ENCODE data around the gene SOCS1. TPM values are rescaled to one million over a fixed set of nuclear protein-coding genes. Genes with fewer than 3 reads are reported as not detected.

SOCS1 gene
- total and polyA plus RNA-seq, 2 donors (not counting 1 experiment from before 2014, with no cell fraction given): 29.7 to 107 TPM

GRCh38 chr16:11262915-11263314 is 6.9 kb upstream of the SOCS1 start:
- CTCF ChIA-PET: interaction anchor here (1.7 kb wide), 1 partner anchor 35 kb away, joined by 6 read pairs; no protein-coding TSS in a partner anchor
- intact Hi-C loops (cut with micrococcal nuclease): no loop called here
- Mint-ChIP-seq H3K27me3 (no peaks in the 10 kb centered on the region), H3K9me3 (ENCODE audit: insufficient read depth) (no peaks in the 10 kb centered on the region), H3K4me3 (no peak overlapping the region), H3K27ac (no peak overlapping the region), H3K4me1 (peaks cover 30% of the 10 kb centered on the region)
- no peak for DNase-seq
- Histone ChIP-seq H3K4me3 (ENCODE audit: control extremely low read depth in 1 of 5, extremely low read depth in 1 of 5, insufficient read depth in 1 of 5, low read depth in 2 of 5, low read length in 4 of 5) (no peak overlapping the region), H3K4me2 (replicated peaks; ENCODE audit: low read depth, low read length, poor library complexity, severe bottlenecking) (no peak overlapping the region), H3K27me3 (replicated peaks in 1 of 4; ENCODE audit: control extremely low read depth in 1 of 4, control insufficient read depth in 3 of 4, insufficient read depth in 4 of 4, low read length in 3 of 4) (no peaks in the 10 kb centered on the region), H3K27ac (ENCODE audit: low read length in 2 of 2) (no peak overlapping the region), H4K20me1 (ENCODE audit: control insufficient read depth, insufficient read depth, low read length, poor library complexity, severe bottlenecking) (no peaks in the 10 kb centered on the region), H2AFZ (ENCODE audit: insufficient read depth, low read depth, low read length, poor library complexity, severe bottlenecking) (no peak overlapping the region), H3K79me2 (ENCODE audit: control insufficient read depth, insufficient read depth, low read length) (no peaks in the 10 kb centered on the region), H3K4me1 (ENCODE audit: control insufficient read depth in 2 of 2, insufficient read depth in 2 of 2, low read length in 2 of 2) (peaks cover 25 to 30% of the 10 kb centered on the region in 2 donors), H3K9ac (ENCODE audit: low read length) (no peak overlapping the region), H3K9me3 (ENCODE audit: control extremely low read depth in 1 of 3, control insufficient read depth in 2 of 3, insufficient read depth in 1 of 3, low read length in 2 of 3) (no peaks in the 10 kb centered on the region), H3K36me3 (replicated peaks in 1 of 2; ENCODE audit: control extremely low read depth in 1 of 2, control insufficient read depth in 1 of 2, extremely low read depth in 1 of 2, insufficient read depth in 2 of 2, low read length in 1 of 2) (no peaks in the 10 kb centered on the region)
- POLR2A ChIA-PET: interaction anchor here (1.0 to 1.2 kb wide), 2 partner anchors 7 to 34 kb away, joined by 3 read pairs; no protein-coding TSS in a partner anchor
- 89% methylated on average over 7 of the region's 8 CpGs for whole genome bisulfite sequencing (ENCODE audit: insufficient coverage)
- no peak for ATAC-seq (ENCODE audit: low read depth)
- TF ChIP-seq EZH2 (IDR thresholded peaks at IDR 0.05; ENCODE audit: borderline replicate concordance, insufficient read depth, low read depth, low read length, poor library complexity, severe bottlenecking): no peak

- H3K9me3 ChIP-seq (ENCODE audit: control extremely low read depth in 1 of 3, control insufficient read depth in 2 of 3, insufficient read depth in 1 of 3, low read length in 2 of 3): no peaks in the 10 kb centered on the region
- WGBS (ENCODE audit: insufficient coverage): 100% methylated on average over 3 of the region's 3 CpGs
These were observed 4.6 kb upstream of the SOCS1 start for GRCh38 chr16:11260596-11260966.

More at GRCh38 chr16:11260596-11260966, 4.6 kb upstream of the SOCS1 start:
- Histone ChIP-seq H2AFZ (ENCODE audit: insufficient read depth, low read depth, low read length, poor library complexity, severe bottlenecking) (no peak overlapping the region), H3K27ac (ENCODE audit: low read length in 2 of 2) (no peak overlapping the region), H3K79me2 (ENCODE audit: control insufficient read depth, insufficient read depth, low read length) (peaks cover 2% of the 10 kb centered on the region), H3K4me3 (ENCODE audit: control extremely low read depth in 1 of 5, extremely low read depth in 1 of 5, insufficient read depth in 1 of 5, low read depth in 2 of 5, low read length in 4 of 5) (no peak overlapping the region), H4K20me1 (ENCODE audit: control insufficient read depth, insufficient read depth, low read length, poor library complexity, severe bottlenecking) (peaks cover 1% of the 10 kb centered on the region), H3K9ac (ENCODE audit: low read length) (no peak overlapping the region), H3K4me1 (ENCODE audit: control insufficient read depth in 2 of 2, insufficient read depth in 2 of 2, low read length in 2 of 2) (peaks cover 37 to 45% of the 10 kb centered on the region in 2 donors), H3K27me3 (replicated peaks in 1 of 4; ENCODE audit: control extremely low read depth in 1 of 4, control insufficient read depth in 3 of 4, insufficient read depth in 4 of 4, low read length in 3 of 4) (no peaks in the 10 kb centered on the region), H3K36me3 (replicated peaks in 1 of 2; ENCODE audit: control extremely low read depth in 1 of 2, control insufficient read depth in 1 of 2, extremely low read depth in 1 of 2, insufficient read depth in 2 of 2, low read length in 1 of 2) (no peaks in the 10 kb centered on the region), H3K4me2 (replicated peaks; ENCODE audit: low read depth, low read length, poor library complexity, severe bottlenecking) (no peak overlapping the region)
- DNase-seq (no peak), ATAC-seq (ENCODE audit: low read depth) (no peak)
- Mint-ChIP-seq H3K27ac (no peak overlapping the region), H3K27me3 (no peaks in the 10 kb centered on the region), H3K4me1 (peaks cover 44% of the 10 kb centered on the region), H3K9me3 (ENCODE audit: insufficient read depth) (no peaks in the 10 kb centered on the region), H3K4me3 (no peak overlapping the region)
- intact Hi-C loops (cut with micrococcal nuclease): no loop called here
- POLR2A ChIA-PET: interaction anchor here (1.2 kb wide), 1 partner anchor 50 kb away, joined by 3 read pairs; no protein-coding TSS in a partner anchor
- TF ChIP-seq, protein P1, sequence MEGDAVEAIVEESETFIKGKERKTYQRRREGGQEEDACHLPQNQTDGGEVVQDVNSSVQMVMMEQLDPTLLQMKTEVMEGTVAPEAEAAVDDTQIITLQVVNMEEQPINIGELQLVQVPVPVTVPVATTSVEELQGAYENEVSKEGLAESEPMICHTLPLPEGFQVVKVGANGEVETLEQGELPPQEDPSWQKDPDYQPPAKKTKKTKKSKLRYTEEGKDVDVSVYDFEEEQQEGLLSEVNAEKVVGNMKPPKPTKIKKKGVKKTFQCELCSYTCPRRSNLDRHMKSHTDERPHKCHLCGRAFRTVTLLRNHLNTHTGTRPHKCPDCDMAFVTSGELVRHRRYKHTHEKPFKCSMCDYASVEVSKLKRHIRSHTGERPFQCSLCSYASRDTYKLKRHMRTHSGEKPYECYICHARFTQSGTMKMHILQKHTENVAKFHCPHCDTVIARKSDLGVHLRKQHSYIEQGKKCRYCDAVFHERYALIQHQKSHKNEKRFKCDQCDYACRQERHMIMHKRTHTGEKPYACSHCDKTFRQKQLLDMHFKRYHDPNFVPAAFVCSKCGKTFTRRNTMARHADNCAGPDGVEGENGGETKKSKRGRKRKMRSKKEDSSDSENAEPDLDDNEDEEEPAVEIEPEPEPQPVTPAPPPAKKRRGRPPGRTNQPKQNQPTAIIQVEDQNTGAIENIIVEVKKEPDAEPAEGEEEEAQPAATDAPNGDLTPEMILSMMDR (IDR thresholded peaks at IDR 0.05): no peak
- no peak for TF ChIP-seq EZH2 (IDR thresholded peaks at IDR 0.05; ENCODE audit: borderline replicate concordance, insufficient read depth, low read depth, low read length, poor library complexity, severe bottlenecking)
- CTCF ChIA-PET: interaction anchor here (1.1 to 10.3 kb wide), 4 partner anchors 37 to 95 kb away, joined by 4 to 223 read pairs (median 44); no protein-coding TSS in a partner anchor

Data from B cell (primary cell).